Hypothalamus (tissue), 51 donors: ENCODE measurements around the gene TNKS2.
"Not testable (repeated sequence)": the region's sequence is repeated elsewhere in the genome, so short reads cannot be mapped to it uniquely, and the experiment has no call there.

Experiments
- DNase-seq, 51 donors: peaks; one replicate each; lab custom pipeline; 2025; lab: John Stamatoyannopoulos, UW

TNKS2 gene

DNA sequence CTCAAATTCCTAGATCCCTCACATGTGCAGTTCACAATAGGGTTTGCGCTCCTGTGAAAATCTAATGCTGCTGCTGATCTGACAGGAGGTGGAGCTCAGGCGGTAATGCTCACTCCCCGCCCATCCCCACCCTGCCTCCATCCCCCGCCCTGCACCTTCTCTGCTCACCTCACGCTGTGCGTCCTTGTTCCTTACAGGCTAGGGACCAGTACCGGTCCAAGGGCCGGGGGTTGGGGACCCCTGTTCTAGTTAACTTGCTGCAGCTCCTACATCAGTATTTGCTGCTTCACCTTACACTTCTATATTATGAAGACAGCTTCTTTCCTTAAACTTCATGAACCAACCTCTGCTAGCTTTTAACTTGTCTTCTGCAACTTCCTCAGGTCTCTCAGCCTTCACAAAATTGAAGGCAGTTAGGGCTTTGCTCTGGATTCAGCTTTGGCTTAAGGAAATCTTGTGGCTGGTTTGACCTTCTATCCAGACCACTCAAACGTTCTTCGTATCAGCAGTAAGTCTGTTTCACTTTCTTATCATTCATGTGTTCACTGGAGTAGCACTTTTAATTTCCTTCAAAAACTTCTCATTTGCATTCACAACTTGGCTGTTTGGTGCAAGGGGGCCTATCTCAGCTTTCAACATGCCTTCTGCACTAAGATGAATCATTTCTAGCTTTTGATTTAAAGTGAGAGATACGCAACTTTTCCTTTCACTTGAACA is 1.7 kb upstream of the TNKS2 start:
- peak in 20 of 51 donors; percentile 2 to 30 (median 8) for DNase-seq

DNA sequence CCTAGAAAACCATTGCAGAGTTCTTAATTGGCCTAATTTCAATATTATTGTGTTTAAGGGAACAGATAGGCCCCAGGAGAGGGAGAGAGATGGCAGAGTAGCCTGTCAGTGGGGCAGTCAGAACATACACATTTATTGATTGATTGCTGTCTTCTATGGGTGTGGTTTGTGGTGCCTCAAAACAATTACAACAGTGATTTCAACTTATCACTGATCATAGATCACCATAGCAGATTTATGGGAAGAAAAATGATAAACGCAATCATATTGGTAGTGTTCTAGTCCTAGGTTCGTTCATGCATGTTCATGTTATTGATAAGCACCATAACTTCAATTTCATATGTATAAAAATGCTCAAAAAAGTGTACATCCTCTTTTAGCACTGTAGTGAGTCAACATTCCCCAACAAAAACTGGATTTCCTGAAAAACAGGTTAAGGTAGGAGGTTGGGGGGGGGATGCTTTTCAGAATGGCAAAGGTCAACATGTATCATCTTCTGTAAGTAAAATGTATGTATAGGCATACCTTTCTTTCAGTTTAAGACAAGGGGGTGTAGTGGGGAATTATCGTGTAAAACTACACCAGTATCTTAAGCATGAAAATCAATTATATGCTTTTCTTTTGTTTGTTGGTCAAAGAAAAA is 1.1 kb upstream of the TNKS2 start:
- DNase-seq, result peak in 1 of 51 donors; percentile 28

DNA sequence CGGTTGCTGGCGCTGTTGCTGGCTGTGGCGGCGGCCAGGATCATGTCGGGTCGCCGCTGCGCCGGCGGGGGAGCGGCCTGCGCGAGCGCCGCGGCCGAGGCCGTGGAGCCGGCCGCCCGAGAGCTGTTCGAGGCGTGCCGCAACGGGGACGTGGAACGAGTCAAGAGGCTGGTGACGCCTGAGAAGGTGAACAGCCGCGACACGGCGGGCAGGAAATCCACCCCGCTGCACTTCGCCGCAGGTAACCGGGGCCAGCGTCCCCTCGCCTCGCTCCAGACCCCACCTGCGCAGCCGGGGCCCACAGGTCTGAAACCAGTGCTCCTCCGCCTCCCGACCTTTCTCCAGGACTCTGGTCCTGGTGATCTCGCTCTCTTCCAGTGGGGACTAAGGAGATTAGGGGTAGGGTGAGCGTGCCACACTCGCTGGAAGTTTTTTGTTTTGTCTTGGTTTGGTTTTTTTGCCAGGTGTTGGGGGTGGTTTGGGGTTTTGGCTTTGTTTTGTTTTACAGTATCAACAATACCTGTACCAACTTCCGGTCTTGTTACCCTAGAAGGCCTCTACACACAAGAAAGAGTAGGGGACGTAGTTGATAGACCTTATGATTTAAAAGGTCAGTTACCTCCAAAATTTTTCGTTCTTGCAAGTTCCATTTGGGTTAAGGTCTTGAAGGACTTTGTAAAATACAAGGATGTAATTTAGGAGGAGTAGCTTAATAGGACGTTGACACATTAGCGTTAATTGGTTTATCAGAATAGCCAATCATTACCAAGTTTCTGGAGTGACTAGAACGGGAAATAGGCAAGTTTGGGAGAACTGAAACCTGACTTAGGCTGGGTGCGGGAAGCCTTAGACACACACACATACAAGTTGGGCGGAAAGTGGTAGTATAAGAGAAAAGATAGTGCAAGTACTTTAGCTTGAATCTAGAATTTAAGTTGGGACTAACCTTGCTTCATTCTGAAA is 704 bp downstream of the TNKS2 start:
- peak in 15 of 51 donors; percentile 6 to 84 (median 44) for DNase-seq

DNA sequence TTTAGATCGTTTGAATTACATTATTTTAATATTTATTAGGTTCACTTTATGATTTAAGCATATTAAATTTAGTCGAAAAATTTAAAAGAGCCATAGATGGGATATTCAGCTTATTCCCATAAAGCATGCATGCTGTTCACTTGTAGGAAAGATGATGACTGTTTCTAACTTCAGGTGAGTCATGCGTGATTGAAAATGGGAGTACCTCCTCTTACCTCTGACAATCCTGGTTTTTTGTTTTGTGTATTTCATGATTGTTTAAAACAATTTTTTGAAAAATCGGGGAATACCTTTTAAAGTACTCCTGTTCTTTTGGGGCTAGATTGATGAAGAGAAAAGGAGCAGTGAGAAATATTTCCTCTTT is 1.4 kb downstream of the TNKS2 start:
- no peak for DNase-seq

DNA sequence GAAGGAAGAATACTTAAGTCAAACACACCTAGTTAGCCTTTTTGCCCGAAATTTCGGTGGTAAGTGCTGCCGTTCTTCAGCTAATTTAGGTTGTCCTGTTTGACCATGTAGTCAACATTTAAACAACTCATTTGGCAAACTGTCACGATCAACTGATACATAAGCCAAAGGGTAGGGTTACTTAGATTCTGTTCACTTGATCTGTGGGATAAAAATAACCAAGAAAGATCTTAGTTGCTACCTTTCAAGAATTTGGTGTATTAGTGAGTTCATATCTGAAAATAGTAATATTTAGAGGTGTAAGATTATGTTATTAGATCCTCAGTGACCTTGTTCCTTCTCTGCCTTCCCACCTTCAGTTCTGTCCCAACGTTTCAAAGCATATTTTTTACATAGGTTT is 2.0 kb downstream of the TNKS2 start:
- DNase-seq, result no peak

DNA sequence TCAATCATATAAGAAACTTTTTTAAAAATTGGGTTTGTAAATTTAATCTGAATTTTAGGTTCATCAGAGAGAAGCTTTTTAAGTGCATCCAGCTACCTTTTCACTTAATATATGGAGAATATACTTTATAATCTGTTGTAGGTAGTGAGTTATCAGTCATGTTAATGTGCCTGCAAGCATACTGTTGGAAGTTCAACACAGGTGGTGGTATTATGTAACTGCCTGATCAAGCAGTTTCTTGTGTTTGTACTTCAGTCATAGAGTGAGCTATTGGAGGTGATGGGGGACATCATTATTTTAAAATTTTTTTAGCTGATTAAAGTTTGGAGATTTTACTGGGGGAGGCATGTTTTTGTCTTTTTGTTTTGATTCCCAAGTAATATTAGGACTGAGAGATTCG is 2.5 kb downstream of the TNKS2 start:
- no peak for DNase-seq

DNA sequence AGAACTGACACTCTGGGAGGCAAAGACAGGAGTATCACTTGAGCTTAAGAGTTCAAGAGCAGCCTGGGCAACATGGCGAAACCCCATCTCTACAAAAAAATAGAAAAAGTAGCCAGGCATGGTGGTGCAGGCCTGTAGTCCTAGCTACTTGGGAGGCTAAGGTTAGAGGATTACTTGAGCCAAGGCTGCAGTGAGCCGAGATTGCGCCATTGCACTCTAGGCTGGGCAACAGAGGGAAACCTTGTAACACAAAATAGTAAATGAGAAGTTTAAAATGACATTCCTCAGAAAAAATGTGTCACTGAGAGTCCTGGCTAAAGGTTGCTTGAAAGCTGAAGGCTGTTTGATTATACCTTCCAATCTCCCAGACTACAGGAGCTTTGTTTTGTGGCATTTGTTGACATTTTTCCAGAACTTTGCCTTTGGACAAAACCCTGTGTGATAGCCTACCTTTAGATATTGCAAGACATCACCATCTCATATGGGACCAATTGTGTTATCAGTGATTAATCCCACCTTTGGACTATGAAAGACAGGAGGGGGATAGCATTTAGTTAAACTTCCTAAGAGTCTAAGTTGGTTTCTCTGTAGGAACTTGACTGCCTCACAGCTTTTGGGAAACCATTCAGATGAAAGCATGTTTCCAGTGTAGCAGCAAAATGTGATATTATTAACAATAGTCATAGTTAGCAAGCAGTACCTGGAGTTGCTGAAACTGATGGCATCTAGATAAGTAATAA is 5.3 kb downstream of the TNKS2 start:
- DNase-seq, result no peak

DNA sequence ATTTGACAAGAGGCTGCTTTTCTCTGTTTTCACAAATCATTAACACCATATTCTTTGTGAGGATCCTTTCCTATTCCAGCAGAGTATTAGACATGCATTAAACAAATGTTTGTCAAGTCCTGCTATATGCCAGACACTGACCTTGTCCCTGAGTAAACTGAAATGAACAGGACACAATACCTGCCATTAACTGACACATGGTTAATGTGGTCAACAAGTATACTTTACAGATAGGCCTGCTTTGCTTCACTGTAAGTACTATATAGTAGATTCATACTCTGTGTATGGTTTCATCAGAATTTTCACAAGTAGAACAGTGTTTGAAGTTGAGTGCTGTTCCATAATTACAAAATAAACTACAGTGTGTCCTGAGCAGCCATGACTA is 5.9 kb downstream of the TNKS2 start:
- DNase-seq, result no peak

DNA sequence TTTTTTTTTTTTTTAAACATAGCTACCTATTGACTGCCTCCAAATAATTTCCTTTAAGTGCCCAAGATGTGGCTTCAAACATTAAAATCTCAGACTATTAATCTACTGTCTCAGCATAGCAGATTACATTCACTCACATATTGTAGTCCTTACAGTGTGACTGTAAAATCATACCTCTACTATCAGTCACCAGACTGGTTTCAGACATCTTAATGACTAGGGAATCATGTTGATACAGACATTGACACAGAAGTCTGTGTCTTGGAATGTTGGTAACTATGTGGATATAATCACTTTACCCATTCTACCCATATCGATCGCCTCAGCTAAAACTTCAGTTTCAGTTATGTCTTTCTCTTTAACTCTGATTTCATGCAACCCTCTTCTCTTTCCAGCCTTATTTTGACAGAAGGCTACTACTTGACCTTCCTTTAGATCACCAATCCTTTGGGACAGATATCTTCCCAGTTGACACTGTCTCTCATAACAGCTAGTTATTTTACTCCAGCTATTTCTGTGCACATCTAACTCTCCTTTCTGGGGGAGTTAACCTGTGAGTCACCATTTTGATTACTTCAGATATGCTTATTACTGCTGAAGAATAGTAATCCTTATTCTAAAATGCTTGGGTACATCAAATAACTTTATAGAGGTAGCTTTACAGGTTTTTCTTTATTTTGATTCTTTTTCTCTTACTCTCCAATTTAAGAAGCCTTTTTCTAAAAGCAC is 7.0 kb downstream of the TNKS2 start:
- DNase-seq, result no peak

DNA sequence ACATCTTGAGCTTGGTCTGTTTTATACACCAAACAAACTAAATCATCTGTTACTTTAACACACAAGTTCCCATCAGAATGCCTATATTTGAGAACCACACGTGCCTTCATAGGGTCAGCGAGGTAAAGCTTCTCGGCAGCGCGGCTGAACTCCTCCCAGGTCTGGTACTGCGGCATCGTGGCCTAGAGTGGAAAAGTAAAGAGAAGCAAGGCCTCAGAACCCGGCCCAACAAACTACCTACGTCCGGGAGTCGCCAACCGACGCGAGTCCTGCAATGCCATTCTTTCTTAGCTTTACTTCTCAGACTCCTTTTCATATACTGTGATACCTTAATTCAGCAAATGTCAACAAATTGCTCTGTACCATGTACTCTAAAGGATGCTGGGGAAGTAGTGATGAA is 9.0 kb downstream of the TNKS2 start:
- DNase-seq, result not testable (repeated sequence)

DNA sequence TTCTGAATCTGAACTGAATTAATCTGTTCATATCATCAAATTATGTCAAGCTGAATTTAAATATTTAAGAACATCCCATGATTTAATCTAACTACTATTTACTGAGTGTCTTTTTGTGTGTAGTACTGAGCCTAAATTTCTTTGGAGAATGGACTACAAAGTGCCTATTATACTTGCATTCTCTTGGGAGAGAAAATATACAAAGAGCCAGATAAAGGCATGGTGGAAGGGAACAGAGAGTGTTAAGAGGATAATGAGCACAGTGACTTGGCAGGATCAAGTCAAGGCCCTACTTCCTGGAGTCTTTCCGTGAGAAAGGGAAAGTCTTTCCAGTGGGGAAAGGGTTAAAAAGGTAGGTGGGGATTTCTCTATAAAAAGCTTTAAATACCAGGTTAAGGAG is 15.0 kb downstream of the TNKS2 start:
- DNase-seq, result no peak

DNA sequence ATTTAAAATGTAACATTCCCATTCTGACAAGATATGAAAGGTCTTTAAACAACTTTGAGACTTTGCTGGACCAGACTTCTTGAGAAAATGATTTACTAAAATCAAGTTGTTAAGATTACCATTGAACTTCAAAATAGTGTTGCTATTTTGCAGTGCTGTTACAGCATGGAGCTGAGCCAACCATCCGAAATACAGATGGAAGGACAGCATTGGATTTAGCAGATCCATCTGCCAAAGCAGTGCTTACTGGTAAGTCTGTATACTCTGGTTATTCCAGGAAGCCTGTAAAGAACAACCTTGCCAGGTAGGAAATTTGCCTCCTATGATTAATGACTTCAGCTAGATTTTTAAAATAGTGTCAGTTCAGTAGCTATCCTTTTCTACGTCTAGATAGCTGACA is 18.8 kb downstream of the TNKS2 start:
- no peak for DNase-seq

DNA sequence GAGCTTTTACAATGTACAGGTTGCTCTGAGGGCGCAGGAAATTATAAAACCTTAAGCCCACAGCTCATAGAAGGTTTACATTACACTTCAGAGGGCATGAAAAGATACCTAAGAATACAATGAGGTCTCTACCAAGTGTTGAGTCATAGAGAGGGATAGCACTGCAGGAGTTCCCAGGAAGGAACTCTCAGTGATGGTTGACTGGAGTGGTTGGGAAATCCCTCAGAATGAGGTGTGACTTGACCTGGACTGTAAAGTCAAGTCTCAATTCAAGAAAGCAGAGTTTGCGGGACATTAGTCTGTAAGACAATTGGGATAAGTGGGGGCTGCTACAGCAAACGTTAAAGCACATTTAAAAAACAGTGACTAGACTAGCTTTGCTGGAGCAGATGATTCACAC is 21.9 kb downstream of the TNKS2 start:
- DNase-seq, result no peak

DNA sequence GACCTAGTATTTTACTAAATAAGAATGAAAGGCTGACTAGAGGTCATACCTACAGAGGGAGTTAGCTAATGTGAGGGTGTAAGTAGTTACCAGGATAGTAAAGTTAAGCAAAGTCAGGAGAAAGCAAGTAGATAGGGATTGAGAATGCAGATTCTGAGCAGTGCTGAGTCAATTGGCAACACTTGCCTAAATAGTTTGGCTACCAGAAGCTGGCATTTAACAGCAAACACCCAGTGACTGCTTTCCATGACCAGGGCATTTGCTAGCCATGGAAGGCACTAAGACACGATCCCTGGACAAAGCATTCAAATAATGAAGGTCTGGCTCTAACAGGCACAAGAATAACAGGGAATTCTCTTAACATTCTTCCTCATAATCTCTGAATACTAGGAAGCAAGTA is 25.9 kb downstream of the TNKS2 start:
- no peak for DNase-seq

DNA sequence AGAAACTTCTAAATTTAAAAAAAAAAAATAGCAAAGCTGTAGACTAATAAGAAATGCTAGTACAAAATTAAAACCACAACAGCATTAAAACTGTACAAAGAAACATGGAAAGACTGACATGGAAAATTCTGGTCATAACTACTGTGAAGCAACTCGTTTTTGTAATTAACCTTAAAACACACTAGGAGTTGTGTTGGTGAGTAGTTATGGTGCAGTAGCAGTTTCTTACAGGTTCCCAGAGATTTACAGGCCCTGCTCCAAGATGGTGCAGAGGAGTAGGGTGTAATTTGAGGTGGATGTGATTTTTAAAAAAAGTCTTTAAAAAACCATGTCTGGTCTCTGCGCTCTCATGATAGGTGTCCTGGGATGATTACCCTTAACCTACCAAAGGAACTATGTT is 31.0 kb downstream of the TNKS2 start:
- DNase-seq, result no peak

DNA sequence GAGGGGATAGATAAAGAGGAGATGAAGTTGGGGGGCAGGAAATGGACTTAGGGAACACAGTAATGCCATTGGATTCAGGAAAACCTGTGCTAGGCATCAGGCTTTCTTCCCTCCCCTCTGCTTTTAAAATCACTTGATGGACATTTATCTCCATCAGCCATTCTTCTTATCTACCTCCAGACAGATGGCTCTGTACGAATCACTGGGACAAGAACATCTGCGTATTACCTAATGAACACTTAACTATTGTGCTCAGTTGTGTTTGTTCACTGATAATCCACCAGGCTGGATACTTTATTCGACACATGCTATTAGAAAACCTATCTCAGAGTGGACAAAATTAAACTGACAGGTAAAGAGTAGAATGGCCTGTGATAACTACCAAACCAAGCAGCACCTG is 40.0 kb downstream of the TNKS2 start:
- no peak for DNase-seq

DNA sequence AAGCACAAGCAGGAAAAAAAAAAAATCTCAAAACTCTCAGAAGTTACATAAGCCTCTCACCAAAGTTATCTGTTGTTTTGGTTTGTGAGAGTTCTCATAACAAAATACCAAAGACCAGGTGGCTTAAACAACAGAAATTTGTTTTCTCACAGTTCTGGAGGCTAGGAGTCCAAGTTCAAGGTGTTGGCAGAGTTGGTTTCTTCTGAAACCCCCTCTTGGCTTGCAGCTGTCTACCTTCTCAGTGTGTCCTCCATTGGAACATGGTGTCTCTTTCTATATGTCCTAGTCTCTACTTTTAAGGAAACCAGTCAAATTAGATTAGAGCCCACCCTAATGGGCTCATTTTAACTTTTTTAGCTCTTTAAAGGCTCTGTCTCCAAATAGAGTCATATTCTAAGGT is 44.9 kb downstream of the TNKS2 start:
- no peak for DNase-seq

DNA sequence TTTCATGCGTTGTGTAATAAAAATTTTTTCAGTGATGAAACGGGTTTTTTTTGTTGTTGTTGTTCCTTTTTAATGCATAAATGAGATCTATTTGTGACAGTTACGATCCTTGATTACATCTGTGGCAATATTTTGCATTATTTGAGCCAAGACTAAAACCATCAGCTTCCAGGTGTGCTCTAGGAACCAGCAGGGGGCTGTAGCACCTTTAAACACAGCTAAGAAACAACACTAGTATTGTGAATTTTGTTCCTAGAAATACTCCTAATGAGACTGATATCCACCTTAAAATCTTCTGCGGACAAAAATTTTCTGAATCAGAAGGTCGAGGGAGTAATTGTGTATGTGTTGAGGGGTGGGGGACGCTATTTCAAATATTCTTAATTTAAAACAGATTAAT is 58.4 kb downstream of the TNKS2 start:
- DNase-seq, result no peak

DNA sequence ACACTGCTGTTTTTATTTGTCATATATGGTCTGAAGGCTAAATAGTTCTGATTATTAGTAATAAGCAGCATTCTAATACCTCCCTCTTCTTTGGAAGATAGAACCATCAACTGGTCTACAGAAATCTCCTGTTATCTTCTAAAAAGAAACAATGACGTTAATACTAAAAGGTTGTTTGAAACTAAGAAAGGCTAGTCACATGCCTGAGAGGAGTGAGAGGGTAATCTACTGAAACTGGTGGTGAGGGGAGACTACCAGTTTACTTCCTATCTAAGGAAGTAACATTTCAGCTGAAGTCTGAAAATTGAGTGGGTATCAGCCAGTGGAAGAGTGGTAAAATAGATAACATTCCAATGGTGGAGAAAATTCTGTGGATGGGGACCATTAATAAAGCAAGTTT is 62.7 kb downstream of the TNKS2 start:
- no peak for DNase-seq

DNA sequence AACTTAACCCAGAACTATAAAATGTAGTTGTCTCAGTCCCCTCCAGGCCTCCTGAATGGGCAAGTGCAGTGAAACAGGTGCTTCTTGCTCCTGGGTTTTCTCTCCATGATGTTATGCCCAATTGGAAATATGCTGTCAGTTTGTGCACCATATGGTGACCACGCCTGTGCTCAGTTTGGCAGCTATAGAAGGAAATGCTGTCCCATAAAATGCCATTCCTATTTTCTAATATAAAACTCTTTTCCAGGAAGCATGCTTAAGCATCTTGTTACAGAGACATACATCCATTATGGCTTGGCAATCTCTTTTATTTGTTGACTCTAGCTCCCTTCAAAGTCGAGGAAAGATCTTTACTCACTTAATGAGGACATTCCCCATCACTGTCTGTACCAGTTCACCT is 65.9 kb downstream of the TNKS2 start:
- DNase-seq, result no peak
